Stimulated activated CD8-positive, alpha-beta memory T cell treated with anti-CD3 and anti-CD28 coated beads, Interleukin-7, amount 100 ng/mL, for 4 hours (primary cell): ENCODE measurements around the gene TOP1.

Experiments used
- DNase-seq, 2 donors: peaks; one replicate each; pipeline ENCODE4 v3.0.0-alpha.2; 2020; ENCODE audit warnings: low read depth in 2 of 2

TOP1 gene

GRCh38 chr20:41028359-41029149 is at the start of gene TOP1:
Gene TOP1 (plus strand): TSS chr20:41028822. CDS start chr20:41029068, 246 bp downstream.
- peak; percentile 100 for DNase-seq

- DNase-seq, result no peak
Measured at GRCh38 chr20:40979247-40979646, 49.4 kb upstream of the TOP1 start.

GRCh38 chr20:40980106-40980827 is 48.4 kb upstream of the TOP1 start:
- no peak for DNase-seq

GRCh38 chr20:40980828-40981310 is 47.8 kb upstream of the TOP1 start:
- no peak for DNase-seq

GRCh38 chr20:40982415-40983145 is 46.0 kb upstream of the TOP1 start:
- no peak for DNase-seq

GRCh38 chr20:40983898-40984297 is 44.7 kb upstream of the TOP1 start:
- DNase-seq, result no peak

- DNase-seq, result no peak
Measured at GRCh38 chr20:40984496-40984895, 44.1 kb upstream of the TOP1 start.

GRCh38 chr20:40986774-40987173 is 41.8 kb upstream of the TOP1 start:
- DNase-seq, result no peak

- DNase-seq, result peak; percentile 36 to 55
Measured at GRCh38 chr20:40990542-40991120, 38.0 kb upstream of the TOP1 start.

- DNase-seq, result no peak
Measured at GRCh38 chr20:40991181-40991889, 37.3 kb upstream of the TOP1 start.

GRCh38 chr20:40992349-40993113 is 36.1 kb upstream of the TOP1 start:
- no peak for DNase-seq

- DNase-seq, result no peak
Measured at GRCh38 chr20:40993794-40994540, 34.7 kb upstream of the TOP1 start.

GRCh38 chr20:40996326-40996725 is 32.3 kb upstream of the TOP1 start:
- no peak for DNase-seq

- DNase-seq, result no peak
Measured at GRCh38 chr20:40997116-40997515, 31.5 kb upstream of the TOP1 start.

- no peak for DNase-seq
Measured at GRCh38 chr20:40999841-41000240, 28.8 kb upstream of the TOP1 start.

GRCh38 chr20:41000628-41001027 is 28.0 kb upstream of the TOP1 start:
- no peak for DNase-seq

GRCh38 chr20:41001497-41001896 is 27.1 kb upstream of the TOP1 start:
- DNase-seq, result no peak

GRCh38 chr20:41002842-41003142 is 25.8 kb upstream of the TOP1 start:
- no peak for DNase-seq

- peak; percentile 60 to 72 for DNase-seq
Measured at GRCh38 chr20:41003143-41003935, 25.3 kb upstream of the TOP1 start.
